HL-60/S4 treated with retinoic acid at 250 ng/mL for 4 days and 3 days (cell line): ENCODE results near the gene AFF3.

ENCODE experiments used
- in situ Hi-C: fragments of 300-500 bp; cut with MboI; formaldehyde crosslinking; loops from 2 replicates; pipeline ENCODE4 v1.7.0; 2022; ENCODE audit warnings: low sequenced_read_pairs

AFF3 gene

GRCh38 chr2:99863903-99864270 is 278.5 kb downstream of the AFF3 start:
- in situ Hi-C loops = no loop called here

GRCh38 chr2:99863236-99863902 is 279.0 kb downstream of the AFF3 start:
- in situ Hi-C loops = no loop called here

- in situ Hi-C loops = no loop called here
Measured at GRCh38 chr2:99862566-99862965, 279.8 kb downstream of the AFF3 start.

GRCh38 chr2:99861376-99861760 is 281.0 kb downstream of the AFF3 start:
- in situ Hi-C loops = no loop called here

GRCh38 chr2:99860720-99861375 is 281.5 kb downstream of the AFF3 start:
- in situ Hi-C loops = no loop called here

- in situ Hi-C loops = no loop called here
Measured at GRCh38 chr2:99858951-99859596, 283.3 kb downstream of the AFF3 start.

GRCh38 chr2:99857867-99858444 is 284.4 kb downstream of the AFF3 start:
- in situ Hi-C loops = no loop called here

- in situ Hi-C loops = no loop called here
Measured at GRCh38 chr2:99857372-99857771, 285.0 kb downstream of the AFF3 start.

- in situ Hi-C loops = no loop called here
Measured at GRCh38 chr2:99856119-99856518, 286.3 kb downstream of the AFF3 start.

GRCh38 chr2:99854236-99854852 is 288.0 kb downstream of the AFF3 start:
- in situ Hi-C loops = no loop called here

GRCh38 chr2:99852956-99853355 is 289.4 kb downstream of the AFF3 start:
- in situ Hi-C loops = no loop called here

GRCh38 chr2:99852376-99852934 is 289.9 kb downstream of the AFF3 start:
- in situ Hi-C loops = no loop called here

GRCh38 chr2:99851811-99852210 is 290.6 kb downstream of the AFF3 start:
- in situ Hi-C loops = no loop called here

GRCh38 chr2:99851089-99851488 is 291.3 kb downstream of the AFF3 start:
- in situ Hi-C loops = no loop called here

- in situ Hi-C loops = no loop called here
Measured at GRCh38 chr2:99850084-99850710, 292.2 kb downstream of the AFF3 start.

GRCh38 chr2:99846462-99847107 is 295.8 kb downstream of the AFF3 start:
- in situ Hi-C loops = no loop called here

GRCh38 chr2:99845296-99845695 is 297.1 kb downstream of the AFF3 start:
- in situ Hi-C loops = no loop called here

- in situ Hi-C loops = no loop called here
Measured at GRCh38 chr2:99842451-99842850, 299.9 kb downstream of the AFF3 start.

GRCh38 chr2:99841749-99842148 is 300.6 kb downstream of the AFF3 start:
- in situ Hi-C loops = no loop called here

GRCh38 chr2:99840831-99841230 is 301.6 kb downstream of the AFF3 start:
- in situ Hi-C loops = no loop called here
